ENCODE results near the gene IMPACT.

DNA sequence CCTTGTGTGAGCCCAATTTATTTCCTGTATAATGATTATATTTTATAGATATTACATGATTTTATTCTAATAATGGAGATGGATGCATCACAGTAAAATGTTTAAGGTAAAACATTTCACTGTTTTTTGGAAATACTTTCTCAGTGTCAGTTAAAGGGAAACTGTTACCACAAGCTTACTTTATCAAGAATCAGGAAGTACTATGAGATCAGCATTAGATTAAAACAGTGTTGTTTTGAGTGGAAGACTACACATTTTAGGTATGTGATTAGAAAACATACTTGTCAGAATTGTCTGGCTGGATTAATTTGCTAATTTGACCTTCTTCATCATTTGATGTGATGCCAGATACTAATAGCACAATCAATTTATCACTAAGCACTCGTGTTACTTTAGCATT is 33.9 kb downstream of the IMPACT start, which contains the start of gene HRH4:
- no peak for TF ChIP-seq POLR2AphosphoS5 (IDR thresholded peaks at IDR 0.05; ENCODE audit: low read depth, low read length)
- TF ChIP-seq, protein P1, sequence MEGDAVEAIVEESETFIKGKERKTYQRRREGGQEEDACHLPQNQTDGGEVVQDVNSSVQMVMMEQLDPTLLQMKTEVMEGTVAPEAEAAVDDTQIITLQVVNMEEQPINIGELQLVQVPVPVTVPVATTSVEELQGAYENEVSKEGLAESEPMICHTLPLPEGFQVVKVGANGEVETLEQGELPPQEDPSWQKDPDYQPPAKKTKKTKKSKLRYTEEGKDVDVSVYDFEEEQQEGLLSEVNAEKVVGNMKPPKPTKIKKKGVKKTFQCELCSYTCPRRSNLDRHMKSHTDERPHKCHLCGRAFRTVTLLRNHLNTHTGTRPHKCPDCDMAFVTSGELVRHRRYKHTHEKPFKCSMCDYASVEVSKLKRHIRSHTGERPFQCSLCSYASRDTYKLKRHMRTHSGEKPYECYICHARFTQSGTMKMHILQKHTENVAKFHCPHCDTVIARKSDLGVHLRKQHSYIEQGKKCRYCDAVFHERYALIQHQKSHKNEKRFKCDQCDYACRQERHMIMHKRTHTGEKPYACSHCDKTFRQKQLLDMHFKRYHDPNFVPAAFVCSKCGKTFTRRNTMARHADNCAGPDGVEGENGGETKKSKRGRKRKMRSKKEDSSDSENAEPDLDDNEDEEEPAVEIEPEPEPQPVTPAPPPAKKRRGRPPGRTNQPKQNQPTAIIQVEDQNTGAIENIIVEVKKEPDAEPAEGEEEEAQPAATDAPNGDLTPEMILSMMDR (IDR thresholded peaks at IDR 0.05): no peak

Data from Panc1 (cell line).